GM20000 (cell line): ENCODE results near the gene CDH10.

Experiments used
- DNase-seq: peaks from one replicate; pipeline ENCODE4 v3.0.0; 2012; ENCODE audit warnings: low spot score
- CTCF ChIP-seq: IDR thresholded peaks from 2 replicates; pipeline ENCODE4 v1.5.1; 2012; ENCODE audit warnings: mild to moderate bottlenecking, control low read depth; ENCODE audit errors: extremely low read depth, missing control alignments

Gene CDH10

DNA sequence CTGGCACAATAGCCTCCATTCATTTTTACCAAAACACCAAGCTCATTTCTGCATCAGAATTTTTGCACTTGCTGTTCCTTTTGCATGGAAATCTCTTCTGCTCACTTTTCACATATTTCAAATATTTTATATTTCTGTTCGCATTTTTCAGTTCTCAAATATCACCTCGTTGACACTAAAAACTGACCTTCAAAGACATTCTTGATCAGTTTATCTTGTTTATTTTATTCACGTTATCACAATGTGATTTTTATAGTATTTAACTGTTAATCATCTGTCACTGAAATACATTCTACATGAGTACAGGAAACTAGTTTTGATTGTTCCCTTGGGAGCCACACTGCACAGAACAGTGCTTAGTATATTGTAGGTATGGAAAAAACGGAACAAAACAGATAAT lies 29.6 kb downstream of the CDH10 start:
- no peak for TF ChIP-seq CTCF
- no peak for DNase-seq

DNA sequence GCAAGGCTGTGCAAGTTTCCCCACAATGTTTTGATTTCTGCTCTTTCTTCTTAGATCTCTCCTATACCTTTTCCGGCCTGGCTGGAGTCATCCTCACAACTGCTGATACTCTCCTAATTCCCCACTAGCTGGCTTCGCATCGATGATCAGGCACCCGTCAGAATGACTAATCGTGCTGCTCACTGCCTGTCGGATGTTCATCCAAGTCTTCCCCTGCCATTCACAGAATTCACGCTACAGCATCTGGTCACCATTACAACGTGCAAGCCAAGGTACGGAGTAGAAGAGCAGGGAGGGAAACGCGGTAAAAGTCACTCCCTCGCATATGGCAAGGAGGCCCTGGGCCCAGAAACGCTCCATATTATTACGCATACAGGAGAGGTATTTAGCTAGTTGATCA lies 35.1 kb downstream of the CDH10 start:
- DNase-seq: no peak
- TF ChIP-seq CTCF: no peak

DNA sequence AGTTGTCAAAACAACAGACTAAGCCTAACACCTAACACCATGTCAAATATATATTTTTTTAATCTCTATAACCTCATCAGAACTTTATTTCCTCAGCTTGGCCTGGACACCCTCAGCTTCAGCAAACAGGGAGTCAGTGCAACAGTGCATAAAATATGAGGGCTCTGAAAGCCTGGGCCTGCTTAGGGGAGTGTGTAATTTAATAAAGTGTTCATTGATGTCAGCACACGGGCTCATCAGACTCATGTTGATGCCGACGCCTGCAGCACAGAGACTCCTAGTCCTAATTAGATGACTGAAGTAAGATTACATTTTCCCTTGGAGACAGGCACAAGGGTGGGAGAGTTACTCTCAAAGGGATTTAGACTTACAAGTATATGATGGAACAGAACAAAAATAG lies 37.8 kb downstream of the CDH10 start:
- no peak for DNase-seq

GRCh38 chr5:24602188-24602587 lies 42.6 kb downstream of the CDH10 start:
- TF ChIP-seq CTCF: no peak
- no peak for DNase-seq

More for the DNA sequence above, 37.8 kb downstream of the CDH10 start:
- TF ChIP-seq CTCF: no peak

DNA sequence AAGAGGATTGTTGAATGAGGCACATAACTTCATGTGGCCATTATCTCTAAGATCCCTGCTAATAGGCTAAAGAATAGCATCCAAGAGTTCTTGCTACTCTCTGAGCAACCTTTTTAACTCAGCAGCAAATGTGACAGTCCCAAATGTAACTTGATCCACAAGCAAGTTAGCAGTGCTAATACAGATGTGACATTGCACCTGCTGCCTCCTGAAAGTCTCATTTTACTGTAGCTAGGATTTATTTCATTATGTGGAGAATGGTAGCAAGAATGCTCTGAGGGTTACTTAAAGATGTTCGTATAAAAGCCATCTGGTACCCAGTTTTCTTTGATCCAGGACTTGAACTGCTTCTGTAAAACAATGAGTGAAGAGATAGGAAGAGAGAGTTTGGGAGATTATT lies 45.8 kb downstream of the CDH10 start:
- DNase-seq: no peak
- no peak for TF ChIP-seq CTCF

- no peak for TF ChIP-seq CTCF
- no peak for DNase-seq
Observed at GRCh38 chr5:24595329-24595728, 49.4 kb downstream of the CDH10 start.

DNA sequence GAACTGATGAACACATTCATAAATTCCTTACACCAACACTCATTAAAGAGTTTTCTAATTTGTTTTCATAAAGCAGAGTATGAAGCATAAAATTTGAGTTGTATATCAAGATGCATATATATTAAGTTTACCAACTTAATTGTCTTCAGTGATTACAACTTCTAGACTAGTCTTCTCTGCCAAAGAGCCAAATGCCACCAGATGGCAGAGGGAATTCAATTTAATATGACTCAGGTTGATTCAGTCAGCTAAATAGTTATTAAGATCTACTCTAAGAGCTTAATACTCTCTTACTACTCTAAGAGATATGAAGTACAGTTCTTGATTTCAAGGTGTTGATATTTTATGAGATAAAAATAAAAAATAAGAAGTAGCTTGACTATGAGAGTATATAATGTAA lies 53.4 kb downstream of the CDH10 start:
- no peak for DNase-seq
- no peak for TF ChIP-seq CTCF
